Liver (tissue), 3 donors: ENCODE data around the gene PARL.

Source experiments
- ATF3 ChIP-seq: IDR thresholded peaks from 2 replicates; pipeline ENCODE4 v1.6.1; 2016; ENCODE audit warnings: antibody characterized with exemption
- CTCF ChIP-seq: fragments of 150-350 bp; IDR thresholded peaks from 2 replicates; pipeline ENCODE4 v1.5.1; 2017; ENCODE audit warnings: improper control_type of control experiment, low read depth, low read length; ENCODE audit not compliant: missing input control
- EGR1 ChIP-seq, 2 donors: IDR thresholded peaks; 2 replicates each; pipeline ENCODE4 v1.6.1; 2016 to 2018; ENCODE audit warnings: antibody characterized with exemption in 2 of 2, low read depth in 2 of 2
- FOXA1 ChIP-seq: IDR thresholded peaks from 2 replicates; pipeline ENCODE4 v1.6.1; 2016; ENCODE audit warnings: antibody characterized with exemption
- GABPA ChIP-seq, 2 donors: IDR thresholded peaks in 1 of 2; conservative IDR thresholded peaks in 1 of 2; 2 replicates each; pipeline ENCODE4 v1.6.1; 2016; ENCODE audit warnings: antibody characterized with exemption in 2 of 2, mild to moderate bottlenecking in 1 of 2, moderate library complexity in 1 of 2
- JUND ChIP-seq, 2 donors: IDR thresholded peaks; 2 replicates each; pipeline ENCODE4 v1.6.1; 2016; ENCODE audit warnings: antibody characterized with exemption in 2 of 2
- MAX ChIP-seq: IDR thresholded peaks from 2 replicates; pipeline ENCODE4 v1.6.1; 2016; ENCODE audit warnings: antibody characterized with exemption
- RAD21 ChIP-seq, 2 donors: IDR thresholded peaks; 2 replicates each; pipeline ENCODE4 v1.6.1; 2016; ENCODE audit warnings: antibody characterized with exemption in 2 of 2, mild to moderate bottlenecking in 2 of 2
- TAF1 ChIP-seq: conservative IDR thresholded peaks from 2 replicates; pipeline ENCODE4 v1.6.1; 2016; ENCODE audit warnings: antibody characterized with exemption, mild to moderate bottlenecking
- YY1 ChIP-seq: IDR thresholded peaks from 2 replicates; pipeline ENCODE4 v1.6.1; 2016; ENCODE audit warnings: antibody characterized with exemption, mild to moderate bottlenecking
- ZBTB33 ChIP-seq: IDR thresholded peaks from 2 replicates; pipeline ENCODE4 v1.6.1; 2016; ENCODE audit warnings: antibody characterized with exemption
- TF ChIP-seq, protein P1 (sequence below): IDR thresholded peaks from 2 replicates; pipeline ENCODE4 v1.6.1; 2016; ENCODE audit warnings: antibody characterized with exemption, mild to moderate bottlenecking
- donor health status: healthy.
- donor health status: healthy.

DNA sequence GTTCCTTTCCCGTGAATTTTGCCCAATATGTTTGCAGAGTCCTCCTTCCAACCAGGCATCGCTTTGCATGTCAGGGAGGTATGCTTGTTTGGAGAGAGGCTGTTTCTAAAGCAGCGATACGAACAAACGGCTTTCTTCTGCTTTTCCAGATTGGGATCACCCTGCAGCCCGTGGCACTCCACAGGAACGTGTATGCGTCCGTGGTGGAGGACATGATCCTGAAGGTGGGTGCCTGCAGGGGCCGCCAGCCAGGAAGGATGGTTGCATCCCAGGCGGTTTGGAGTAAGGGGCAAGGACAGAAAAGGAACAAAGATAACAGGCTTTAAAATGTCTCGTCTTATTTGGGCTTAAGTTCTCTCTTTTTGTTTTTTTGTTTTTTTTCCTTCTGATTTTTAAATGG lies 76.8 kb downstream of the PARL start:
- TF ChIP-seq EGR1 (IDR thresholded peaks at IDR 0.05; ENCODE audit: low read depth in 2 of 2): no peak
- TF ChIP-seq TAF1: no peak
- TF ChIP-seq, protein P1, sequence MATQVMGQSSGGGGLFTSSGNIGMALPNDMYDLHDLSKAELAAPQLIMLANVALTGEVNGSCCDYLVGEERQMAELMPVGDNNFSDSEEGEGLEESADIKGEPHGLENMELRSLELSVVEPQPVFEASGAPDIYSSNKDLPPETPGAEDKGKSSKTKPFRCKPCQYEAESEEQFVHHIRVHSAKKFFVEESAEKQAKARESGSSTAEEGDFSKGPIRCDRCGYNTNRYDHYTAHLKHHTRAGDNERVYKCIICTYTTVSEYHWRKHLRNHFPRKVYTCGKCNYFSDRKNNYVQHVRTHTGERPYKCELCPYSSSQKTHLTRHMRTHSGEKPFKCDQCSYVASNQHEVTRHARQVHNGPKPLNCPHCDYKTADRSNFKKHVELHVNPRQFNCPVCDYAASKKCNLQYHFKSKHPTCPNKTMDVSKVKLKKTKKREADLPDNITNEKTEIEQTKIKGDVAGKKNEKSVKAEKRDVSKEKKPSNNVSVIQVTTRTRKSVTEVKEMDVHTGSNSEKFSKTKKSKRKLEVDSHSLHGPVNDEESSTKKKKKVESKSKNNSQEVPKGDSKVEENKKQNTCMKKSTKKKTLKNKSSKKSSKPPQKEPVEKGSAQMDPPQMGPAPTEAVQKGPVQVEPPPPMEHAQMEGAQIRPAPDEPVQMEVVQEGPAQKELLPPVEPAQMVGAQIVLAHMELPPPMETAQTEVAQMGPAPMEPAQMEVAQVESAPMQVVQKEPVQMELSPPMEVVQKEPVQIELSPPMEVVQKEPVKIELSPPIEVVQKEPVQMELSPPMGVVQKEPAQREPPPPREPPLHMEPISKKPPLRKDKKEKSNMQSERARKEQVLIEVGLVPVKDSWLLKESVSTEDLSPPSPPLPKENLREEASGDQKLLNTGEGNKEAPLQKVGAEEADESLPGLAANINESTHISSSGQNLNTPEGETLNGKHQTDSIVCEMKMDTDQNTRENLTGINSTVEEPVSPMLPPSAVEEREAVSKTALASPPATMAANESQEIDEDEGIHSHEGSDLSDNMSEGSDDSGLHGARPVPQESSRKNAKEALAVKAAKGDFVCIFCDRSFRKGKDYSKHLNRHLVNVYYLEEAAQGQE: no peak
- no peak for TF ChIP-seq FOXA1
- TF ChIP-seq CTCF: no peak
- TF ChIP-seq YY1: no peak
- TF ChIP-seq ZBTB33: no peak
- TF ChIP-seq JUND (IDR thresholded peaks at IDR 0.05): no peak
- no peak for TF ChIP-seq GABPA (IDR thresholded peaks at IDR 0.05 in 1 of 2, conservative IDR thresholded peaks at IDR 0.05 in 1 of 2)
- TF ChIP-seq RAD21 (IDR thresholded peaks at IDR 0.05): no peak
- TF ChIP-seq ATF3: no peak
- no peak for TF ChIP-seq MAX
